Measurements from ENCODE around the gene FGB. TPM values are rescaled to one million over a fixed set of nuclear protein-coding genes. Genes with fewer than 3 reads are reported as not detected.

The FGB gene
- 1 to 10 TPM in 3 of 7 donors, under 1 TPM in 1, not detected in 3; 0.20 to 5.0 (median 1.7) TPM for total RNA-seq
- polyA plus RNA-seq, result not detected
- long read RNA-seq, donor 1, result 0 reads
- long read RNA-seq, donor 2, result 0 reads
- long read RNA-seq, donor 3, result 0 reads

GRCh38 chr4:154562697-154563254, at the start of gene FGB:
TSS of gene FGB (plus strand) at chr4:154563011. CDS start at chr4:154563019, 8 bp downstream.
- H3K27ac ChIP-seq, result no peak within 1 kb of the TSS
- H3K4me1 ChIP-seq (ENCODE audit: insufficient read depth), result no peaks in the 10 kb centered on the region
- H3K9me3 ChIP-seq, result no peaks in the 10 kb centered on the region
- no peaks in the 10 kb centered on the region for H3K27me3 ChIP-seq
- no peak for DNase-seq
- TF ChIP-seq CTCF (IDR thresholded peaks at IDR 0.05) (no peak), EP300 (IDR thresholded peaks at IDR 0.05) (no peak), POLR2A (IDR thresholded peaks at IDR 0.05) (no peak)
- H3K4me3 ChIP-seq, result no peak within 1 kb of the TSS
- 65 to 75% (median 68%) methylated on average over 2 of the region's 2 CpGs for WGBS, 3 donors
- no peaks in the 10 kb centered on the region for H3K36me3 ChIP-seq
- intact Hi-C loops (cut with DNase I), result no loop called here

- Histone ChIP-seq H3K27ac (no peak overlapping the region), H3K27me3 (no peaks in the 10 kb centered on the region), H3K9me3 (no peaks in the 10 kb centered on the region), H3K36me3 (no peaks in the 10 kb centered on the region), H3K4me3 (no peak overlapping the region), H3K4me1 (ENCODE audit: insufficient read depth) (no peaks in the 10 kb centered on the region)
- 7 to 12% (median 11%) methylated on average over 1 of the region's 1 CpG for WGBS, 3 donors
- intact Hi-C loops (cut with DNase I), result no loop called here
- TF ChIP-seq POLR2A (IDR thresholded peaks at IDR 0.05) (no peak), EP300 (IDR thresholded peaks at IDR 0.05) (no peak), CTCF (IDR thresholded peaks at IDR 0.05) (no peak)
- no peak for DNase-seq
These were observed 46.3 kb upstream of the FGB start for GRCh38 chr4:154516318-154517029.

- Histone ChIP-seq H3K9me3 (no peaks in the 10 kb centered on the region), H3K4me1 (ENCODE audit: insufficient read depth) (no peaks in the 10 kb centered on the region), H3K4me3 (no peak overlapping the region), H3K27ac (no peak overlapping the region), H3K36me3 (no peaks in the 10 kb centered on the region), H3K27me3 (no peaks in the 10 kb centered on the region)
- DNase-seq, result no peak
- 60 to 69% (median 63%) methylated on average over 4 of the region's 4 CpGs for WGBS, 3 donors
- TF ChIP-seq CTCF (IDR thresholded peaks at IDR 0.05) (no peak), EP300 (IDR thresholded peaks at IDR 0.05) (no peak), POLR2A (IDR thresholded peaks at IDR 0.05) (no peak)
- intact Hi-C loops (cut with DNase I), result no loop called here
These were observed 45.2 kb upstream of the FGB start for GRCh38 chr4:154517591-154517990.

GRCh38 chr4:154519214-154519613, 43.6 kb upstream of the FGB start:
- no peaks in the 10 kb centered on the region for H3K4me1 ChIP-seq (ENCODE audit: insufficient read depth)
- WGBS, 3 donors, result 78 to 81% (median 80%) methylated on average over 4 of the region's 4 CpGs
- H3K27ac ChIP-seq, result no peak overlapping the region
- no peak for DNase-seq
- no peaks in the 10 kb centered on the region for H3K27me3 ChIP-seq
- intact Hi-C loops (cut with DNase I), result no loop called here
- H3K36me3 ChIP-seq, result no peaks in the 10 kb centered on the region
- H3K4me3 ChIP-seq, result no peak overlapping the region
- TF ChIP-seq EP300 (IDR thresholded peaks at IDR 0.05), result no peak
- no peak for TF ChIP-seq CTCF (IDR thresholded peaks at IDR 0.05)
- TF ChIP-seq POLR2A (IDR thresholded peaks at IDR 0.05), result no peak
- no peaks in the 10 kb centered on the region for H3K9me3 ChIP-seq
